ENCODE measurements around the gene DDX39A.

The DDX39A gene

GRCh38 chr19:14361824-14362223 is 57.3 kb downstream of the DDX39A start:
- peak; percentile 33 to 44 for DNase-seq
- TF ChIP-seq GATA1 (IDR thresholded peaks at IDR 0.05; ENCODE audit: low read depth, low read length) (no peak), POLR2A (IDR thresholded peaks at IDR 0.05; ENCODE audit: low read length) (no peak)

All from erythroblast (primary cell).